Thyroid gland (tissue), 4 donors: Measurements from ENCODE around the gene BAZ1B. TPM values are rescaled to one million over a fixed set of nuclear protein-coding genes. Genes with fewer than 3 reads are reported as not detected.
"Not testable (repeated sequence)": the region's sequence is repeated elsewhere in the genome, so short reads cannot be mapped to it uniquely, and the experiment has no call there.

Source experiments
- DNase-seq, 2 donors: peaks; one replicate each; pipeline ENCODE4 v3.0.0-alpha.2; 2019
- H3K27ac ChIP-seq, 3 donors: fragments of 200-600 bp; sonication (generic); 1 replicate in 2 of 3; 2 replicates in 1 of 3; pipeline ENCODE4 v1.5.1; 2016 to 2019; ENCODE audit warnings: mild to moderate bottlenecking in 1 of 3, moderate library complexity in 1 of 3
- H3K27me3 ChIP-seq: fragments of 200-600 bp; sonication (generic); one replicate; pipeline ENCODE4 v1.5.1; 2019
- H3K36me3 ChIP-seq, 2 donors: fragments of 200-600 bp; sonication (generic); one replicate each; pipeline ENCODE4 v1.5.1; 2016 to 2019
- H3K4me1 ChIP-seq, 2 donors: fragments of 200-600 bp; sonication (generic); one replicate each; pipeline ENCODE4 v1.5.1; 2017 to 2019
- H3K4me3 ChIP-seq, 3 donors: fragments of 200-600 bp; sonication (generic); replicated peaks in 1 of 3; 1 replicate in 2 of 3; 2 replicates in 1 of 3; pipeline ENCODE4 v1.5.1; 2016; ENCODE audit warnings: mild to moderate bottlenecking in 1 of 3
- H3K9me3 ChIP-seq: fragments of 200-600 bp; sonication (generic); one replicate; pipeline ENCODE4 v1.5.1; 2017
- CTCF ChIP-seq, 6 experiments: fragments of 200-600 bp in 3 of 6; fragments of 450-650 bp in 3 of 6; sonication (generic) in 3 of 6; IDR thresholded peaks; one replicate each; pipeline ENCODE4 v1.5.1; 2016 to 2019; ENCODE audit warnings: antibody characterized with exemption in 6 of 6, mild to moderate bottlenecking in 2 of 6, inconsistent platforms in 1 of 6, moderate library complexity in 1 of 6
- POLR2A ChIP-seq, 2 donors: fragments of 450-650 bp; IDR thresholded peaks; one replicate each; pipeline ENCODE4 v1.6.1; 2017; ENCODE audit warnings: antibody characterized with exemption in 2 of 2, mild to moderate bottlenecking in 2 of 2, moderate library complexity in 1 of 2
- WGBS, 2 donors: methylation state at CpG; one replicate each; pipeline ENCODE4 v1.1.5; 2017; 5-methylcytosine and 5-hydroxymethylcytosine counted together
- intact Hi-C: fragments of 100-400 bp; cut with DNase I; formaldehyde crosslinking; loops from one replicate; pipeline ENCODE4 v1.15.1; 2023
- total RNA-seq, 4 donors: library from RNA; depleted of rRNA; stranded (reverse); fragments of >200 nt; gene quantifications; one replicate each; pipeline ENCODE4 v1.2.3, GENCODE V29; 2016

Gene BAZ1B
- total RNA-seq, 4 donors from 2014 or later, result 52.8 to 69.0 (median 55.1) TPM

GRCh38 chr7:73567846-73568685, 46.0 kb upstream of the BAZ1B start:
- Histone ChIP-seq H3K27ac (no peak overlapping the region), H3K36me3 (peaks cover 32 to 36% of the 10 kb centered on the region in 2 donors), H3K4me1 (no peaks in the 10 kb centered on the region), H3K27me3 (no peaks in the 10 kb centered on the region), H3K9me3 (no peaks in the 10 kb centered on the region), H3K4me3 (no peak overlapping the region)
- intact Hi-C loops, result no loop called here
- TF ChIP-seq POLR2A (IDR thresholded peaks at IDR 0.05), result no peak
- no peak for TF ChIP-seq CTCF (IDR thresholded peaks at IDR 0.05)
- WGBS, 2 donors, result 65 to 69% methylated on average over 12 of the region's 12 CpGs
- DNase-seq, result no peak

- Histone ChIP-seq H3K27ac (no peak overlapping the region), H3K4me1 (no peaks in the 10 kb centered on the region), H3K27me3 (no peaks in the 10 kb centered on the region), H3K4me3 (no peak overlapping the region), H3K36me3 (peaks cover 23 to 26% of the 10 kb centered on the region in 2 donors), H3K9me3 (no peaks in the 10 kb centered on the region)
- TF ChIP-seq POLR2A (IDR thresholded peaks at IDR 0.05) (no peak), CTCF (IDR thresholded peaks at IDR 0.05) (no peak)
- 92 to 95% methylated on average over 3 to 4 of the region's 4 CpGs for WGBS, 2 donors
- intact Hi-C loops, result no loop called here
- no peak for DNase-seq
Observed at GRCh38 chr7:73567140-73567539, 45.0 kb upstream of the BAZ1B start.

- H3K27me3 ChIP-seq, H3K27ac ChIP-seq, intact Hi-C loops, H3K4me1 ChIP-seq, H3K4me3 ChIP-seq, H3K9me3 ChIP-seq, DNase-seq: not testable (repeated sequence)
- peaks cover 16 to 19% of the 10 kb centered on the region in 2 donors for H3K36me3 ChIP-seq
Observed at GRCh38 chr7:73566431-73566830, 44.3 kb upstream of the BAZ1B start.

- intact Hi-C loops, result no loop called here
- Histone ChIP-seq H3K4me3 (no peak overlapping the region), H3K4me1 (no peaks in the 10 kb centered on the region), H3K9me3 (no peaks in the 10 kb centered on the region), H3K27ac (no peak overlapping the region), H3K36me3 (peaks cover 10 to 13% of the 10 kb centered on the region in 2 donors), H3K27me3 (no peaks in the 10 kb centered on the region)
- no peak for DNase-seq
- TF ChIP-seq CTCF (IDR thresholded peaks at IDR 0.05), result no peak
- 60 to 71% methylated on average over 7 of the region's 7 CpGs for WGBS, 2 donors
Observed at GRCh38 chr7:73565675-73566340, 43.7 kb upstream of the BAZ1B start.

GRCh38 chr7:73560109-73560835, 38.2 kb upstream of the BAZ1B start:
- H3K27ac ChIP-seq, result no peak overlapping the region
- no peak overlapping the region for H3K4me3 ChIP-seq
- no peak for DNase-seq
- H3K36me3 ChIP-seq, result no peaks in the 10 kb centered on the region
- intact Hi-C loops, result no loop called here
- TF ChIP-seq CTCF (IDR thresholded peaks at IDR 0.05), result no peak
- TF ChIP-seq POLR2A (IDR thresholded peaks at IDR 0.05), result no peak
- no peaks in the 10 kb centered on the region for H3K9me3 ChIP-seq
- no peaks in the 10 kb centered on the region for H3K27me3 ChIP-seq
- WGBS, 2 donors, result 56 to 60% methylated on average over 11 of the region's 11 CpGs
- H3K4me1 ChIP-seq, result peaks cover 15 to 17% of the 10 kb centered on the region in 2 donors
